Mesendoderm (in vitro differentiated cells): ENCODE data around the gene TRIM73. TPM values are rescaled to one million over a fixed set of nuclear protein-coding genes. Genes with fewer than 3 reads are reported as not detected.

Source experiments
- small RNA-seq: library from polyadenylated mRNA; stranded (forward); fragments of <200 nt; extraction: miRNeasy Mini kit (QIAGEN cat#:217004); gene quantifications from one replicate; pipeline ENCODE3, GENCODE V24; 2013; ENCODE audit not compliant: insufficient read depth

TRIM73 gene

Small RNA genes lying within 50 kb of the gene (small RNA-seq; reads per million reads assigned to genes)
- not detected for gene RF00019
